Neural cell (in vitro differentiated cells): Measurements from ENCODE around the gene ACVR1. TPM values are rescaled to one million over a fixed set of nuclear protein-coding genes. Genes with fewer than 3 reads are reported as not detected.

ENCODE experiments used
- H2AFZ ChIP-seq: fragments of 200-600, 300-800 bp; sonication (generic), shearing (Covaris generic); 2 replicates; pipeline ENCODE4 v1.6.0; 2014; ENCODE audit warnings: low read depth, mild to moderate bottlenecking, antibody characterized with exemption, low read length, moderate library complexity
- H3F3A ChIP-seq: fragments of 200-600 bp; shearing (Covaris generic); 2 replicates; pipeline ENCODE4 v1.6.1; 2016; ENCODE audit warnings: mild to moderate bottlenecking, moderate library complexity, mixed read lengths, antibody characterized with exemption, low read length; ENCODE audit not compliant: insufficient read depth, poor library complexity, severe bottlenecking
- H3K27ac ChIP-seq: fragments of 200-600, 300-800 bp; sonication (generic), shearing (Covaris generic); 2 replicates; pipeline ENCODE4 v1.5.1; 2014; ENCODE audit warnings: mild to moderate bottlenecking, low read length, moderate library complexity
- H3K27me3 ChIP-seq: fragments of 300-800, 200-600 bp; sonication (generic), shearing (Covaris generic); 2 replicates; pipeline ENCODE4 v1.6.0; 2014; ENCODE audit warnings: mild to moderate bottlenecking, low read depth, low read length, moderate library complexity; ENCODE audit not compliant: insufficient read depth
- H3K36me3 ChIP-seq: fragments of 300-800, 200-600 bp; sonication (generic), shearing (Covaris generic); 2 replicates; pipeline ENCODE4 v1.5.1; 2014; ENCODE audit warnings: mild to moderate bottlenecking, antibody characterized with exemption, low read length, moderate library complexity; ENCODE audit not compliant: insufficient read depth
- H3K4me2 ChIP-seq: fragments of 300-800, 200-600 bp; sonication (generic), shearing (Covaris generic); 2 replicates; pipeline ENCODE4 v1.6.0; 2014; ENCODE audit warnings: mild to moderate bottlenecking, low read length
- H3K4me3 ChIP-seq: fragments of 300-800, 200-600 bp; sonication (generic), shearing (Covaris generic); 2 replicates; pipeline ENCODE4 v1.5.1; 2014; ENCODE audit warnings: mild to moderate bottlenecking, low read length, moderate library complexity
- H3K79me2 ChIP-seq: fragments of 200-600 bp; shearing (Covaris generic); replicated peaks from 2 replicates; pipeline ENCODE4 v1.6.0; 2014; ENCODE audit warnings: mild to moderate bottlenecking, low read length, moderate library complexity; ENCODE audit not compliant: insufficient read depth
- H3K9ac ChIP-seq: fragments of 300-800, 200-600 bp; sonication (generic), shearing (Covaris generic); 2 replicates; pipeline ENCODE4 v1.6.1; 2016; ENCODE audit warnings: mild to moderate bottlenecking, low read length, mixed read lengths
- H3K9me2 ChIP-seq: fragments of 200-600 bp; shearing (Covaris generic); 2 replicates; pipeline ENCODE4 v1.6.1; 2016; ENCODE audit warnings: mild to moderate bottlenecking, low read length, mixed read lengths; ENCODE audit not compliant: insufficient read depth
- H3K9me3 ChIP-seq: fragments of 200-600, 300-800 bp; sonication (generic), shearing (Covaris generic); 2 replicates; pipeline ENCODE4 v1.6.1; 2016; ENCODE audit warnings: mild to moderate bottlenecking, mixed run types, low read length, moderate library complexity, mixed read lengths
- H4K20me1 ChIP-seq: fragments of 200-600 bp; shearing (Covaris generic); 2 replicates; pipeline ENCODE4 v1.6.1; 2016; ENCODE audit warnings: mild to moderate bottlenecking, mixed run types; ENCODE audit not compliant: insufficient read depth
- EP300 ChIP-seq: fragments of 450-650 bp; conservative IDR thresholded peaks from 2 replicates; pipeline ENCODE4 v1.6.1; 2014; ENCODE audit warnings: antibody characterized with exemption, mild to moderate bottlenecking, moderate library complexity; ENCODE audit not compliant: poor library complexity, severe bottlenecking
- EZH2 ChIP-seq: fragments of 200-600, 300-800 bp; shearing (Covaris generic), sonication (generic); IDR thresholded peaks from 2 replicates; pipeline ENCODE4 v1.6.1; 2014; ENCODE audit warnings: antibody characterized with exemption, low read length, borderline replicate concordance, mild to moderate bottlenecking; ENCODE audit not compliant: insufficient read depth, poor library complexity, severe bottlenecking
- MXI1 ChIP-seq: fragments of 450-650 bp; conservative IDR thresholded peaks from 2 replicates; pipeline ENCODE4 v1.6.1; 2014; ENCODE audit warnings: antibody characterized with exemption, mild to moderate bottlenecking; ENCODE audit not compliant: poor library complexity, severe bottlenecking
- POLR2AphosphoS5 ChIP-seq: IDR thresholded peaks from 2 replicates; pipeline ENCODE4 v1.6.1; 2012
- RAD21 ChIP-seq: fragments of 450-650 bp; conservative IDR thresholded peaks from 2 replicates; pipeline ENCODE4 v1.6.1; 2014; ENCODE audit warnings: antibody characterized with exemption, mild to moderate bottlenecking, moderate library complexity
- SMC3 ChIP-seq: fragments of 450-650 bp; conservative IDR thresholded peaks from 2 replicates; pipeline ENCODE4 v1.6.1; 2014; ENCODE audit warnings: antibody characterized with exemption, mild to moderate bottlenecking, moderate library complexity; ENCODE audit not compliant: poor library complexity
- TAF1 ChIP-seq: IDR thresholded peaks from 2 replicates; pipeline ENCODE4 v1.6.1; 2012; ENCODE audit warnings: low read depth
- polyA plus RNA-seq: library from polyadenylated mRNA; depleted of rRNA; stranded (reverse); fragments of >200 nt; gene quantifications from 2 replicates; pipeline ENCODE4 v1.2.3, GENCODE V29; 2014
- TF ChIP-seq, protein P1 (sequence below): IDR thresholded peaks from 2 replicates; pipeline ENCODE4 v1.6.1; 2012; ENCODE audit warnings: borderline replicate concordance
- TF ChIP-seq, protein P2 (sequence below): fragments of 450-650 bp; IDR thresholded peaks from 2 replicates; pipeline ENCODE4 v1.5.1; 2014; ENCODE audit warnings: antibody characterized with exemption, mild to moderate bottlenecking, moderate library complexity; ENCODE audit not compliant: poor library complexity, severe bottlenecking

The ACVR1 gene
- polyA plus RNA-seq, 1 donor from 2014 or later: 4.0 TPM

- Histone ChIP-seq H3K9me3 (no peaks in the 10 kb centered on the region), H3F3A (no peaks in the 10 kb centered on the region), H3K4me2 (no peak overlapping the region), H3K27ac (no peak overlapping the region), H2AFZ (no peak overlapping the region), H4K20me1 (no peaks in the 10 kb centered on the region), H3K36me3 (no peaks in the 10 kb centered on the region), H3K9me2 (no peaks in the 10 kb centered on the region), H3K4me3 (no peak overlapping the region), H3K27me3 (no peaks in the 10 kb centered on the region), H3K9ac (no peak overlapping the region), H3K79me2 (no peaks in the 10 kb centered on the region)
- TF ChIP-seq TAF1 (no peak), RAD21 (no peak), EZH2 (no peak), SMC3 (no peak), MXI1 (no peak), EP300 (no peak), POLR2AphosphoS5 (no peak)
- TF ChIP-seq, protein P1, sequence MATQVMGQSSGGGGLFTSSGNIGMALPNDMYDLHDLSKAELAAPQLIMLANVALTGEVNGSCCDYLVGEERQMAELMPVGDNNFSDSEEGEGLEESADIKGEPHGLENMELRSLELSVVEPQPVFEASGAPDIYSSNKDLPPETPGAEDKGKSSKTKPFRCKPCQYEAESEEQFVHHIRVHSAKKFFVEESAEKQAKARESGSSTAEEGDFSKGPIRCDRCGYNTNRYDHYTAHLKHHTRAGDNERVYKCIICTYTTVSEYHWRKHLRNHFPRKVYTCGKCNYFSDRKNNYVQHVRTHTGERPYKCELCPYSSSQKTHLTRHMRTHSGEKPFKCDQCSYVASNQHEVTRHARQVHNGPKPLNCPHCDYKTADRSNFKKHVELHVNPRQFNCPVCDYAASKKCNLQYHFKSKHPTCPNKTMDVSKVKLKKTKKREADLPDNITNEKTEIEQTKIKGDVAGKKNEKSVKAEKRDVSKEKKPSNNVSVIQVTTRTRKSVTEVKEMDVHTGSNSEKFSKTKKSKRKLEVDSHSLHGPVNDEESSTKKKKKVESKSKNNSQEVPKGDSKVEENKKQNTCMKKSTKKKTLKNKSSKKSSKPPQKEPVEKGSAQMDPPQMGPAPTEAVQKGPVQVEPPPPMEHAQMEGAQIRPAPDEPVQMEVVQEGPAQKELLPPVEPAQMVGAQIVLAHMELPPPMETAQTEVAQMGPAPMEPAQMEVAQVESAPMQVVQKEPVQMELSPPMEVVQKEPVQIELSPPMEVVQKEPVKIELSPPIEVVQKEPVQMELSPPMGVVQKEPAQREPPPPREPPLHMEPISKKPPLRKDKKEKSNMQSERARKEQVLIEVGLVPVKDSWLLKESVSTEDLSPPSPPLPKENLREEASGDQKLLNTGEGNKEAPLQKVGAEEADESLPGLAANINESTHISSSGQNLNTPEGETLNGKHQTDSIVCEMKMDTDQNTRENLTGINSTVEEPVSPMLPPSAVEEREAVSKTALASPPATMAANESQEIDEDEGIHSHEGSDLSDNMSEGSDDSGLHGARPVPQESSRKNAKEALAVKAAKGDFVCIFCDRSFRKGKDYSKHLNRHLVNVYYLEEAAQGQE: no peak
- TF ChIP-seq, protein P2, sequence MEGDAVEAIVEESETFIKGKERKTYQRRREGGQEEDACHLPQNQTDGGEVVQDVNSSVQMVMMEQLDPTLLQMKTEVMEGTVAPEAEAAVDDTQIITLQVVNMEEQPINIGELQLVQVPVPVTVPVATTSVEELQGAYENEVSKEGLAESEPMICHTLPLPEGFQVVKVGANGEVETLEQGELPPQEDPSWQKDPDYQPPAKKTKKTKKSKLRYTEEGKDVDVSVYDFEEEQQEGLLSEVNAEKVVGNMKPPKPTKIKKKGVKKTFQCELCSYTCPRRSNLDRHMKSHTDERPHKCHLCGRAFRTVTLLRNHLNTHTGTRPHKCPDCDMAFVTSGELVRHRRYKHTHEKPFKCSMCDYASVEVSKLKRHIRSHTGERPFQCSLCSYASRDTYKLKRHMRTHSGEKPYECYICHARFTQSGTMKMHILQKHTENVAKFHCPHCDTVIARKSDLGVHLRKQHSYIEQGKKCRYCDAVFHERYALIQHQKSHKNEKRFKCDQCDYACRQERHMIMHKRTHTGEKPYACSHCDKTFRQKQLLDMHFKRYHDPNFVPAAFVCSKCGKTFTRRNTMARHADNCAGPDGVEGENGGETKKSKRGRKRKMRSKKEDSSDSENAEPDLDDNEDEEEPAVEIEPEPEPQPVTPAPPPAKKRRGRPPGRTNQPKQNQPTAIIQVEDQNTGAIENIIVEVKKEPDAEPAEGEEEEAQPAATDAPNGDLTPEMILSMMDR: no peak
Observed at GRCh38 chr2:157746234-157746950, 129.7 kb downstream of the ACVR1 start.

DNA sequence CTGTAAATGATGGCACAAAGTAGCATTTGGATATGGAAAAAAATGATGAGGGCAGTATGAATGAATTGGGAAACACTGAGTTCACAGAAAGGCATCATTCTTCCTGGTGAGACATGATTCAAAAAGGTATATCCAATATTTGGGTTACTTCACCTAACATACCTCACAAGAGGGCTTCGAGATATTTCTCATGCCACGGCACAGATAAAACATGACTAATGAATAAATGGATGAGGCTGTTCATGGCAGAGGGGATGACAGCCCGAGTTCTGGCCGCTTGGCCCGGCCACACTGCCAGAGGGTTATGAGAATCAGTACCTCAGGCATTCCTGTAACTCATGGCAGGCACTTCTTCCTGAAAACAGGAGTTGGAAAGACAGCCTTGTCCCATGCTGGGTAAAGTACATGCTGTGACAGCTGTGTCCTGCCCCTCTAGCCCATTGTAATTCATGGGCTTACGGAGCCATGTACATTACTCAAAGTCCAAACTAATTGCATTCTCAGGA is 131.5 kb downstream of the ACVR1 start:
- H3K27ac ChIP-seq: no peak overlapping the region
- no peak overlapping the region for H2AFZ ChIP-seq
- H4K20me1 ChIP-seq: no peaks in the 10 kb centered on the region
- H3K9ac ChIP-seq: no peak overlapping the region
- H3K27me3 ChIP-seq: no peaks in the 10 kb centered on the region
- no peak overlapping the region for H3K4me2 ChIP-seq
- H3K9me3 ChIP-seq: no peaks in the 10 kb centered on the region
- TF ChIP-seq TAF1 (no peak), POLR2AphosphoS5 (no peak), MXI1 (no peak), EZH2 (no peak), RAD21 (no peak), EP300 (no peak), SMC3 (no peak)
- TF ChIP-seq, protein P2: no peak
- TF ChIP-seq, protein P1: no peak
- H3K79me2 ChIP-seq: no peaks in the 10 kb centered on the region
- H3F3A ChIP-seq: no peaks in the 10 kb centered on the region
- no peak overlapping the region for H3K4me3 ChIP-seq
- H3K9me2 ChIP-seq: no peaks in the 10 kb centered on the region
- no peaks in the 10 kb centered on the region for H3K36me3 ChIP-seq
